ENCODE results near the gene OR4N5.

The OR4N5 gene

GRCh38 chr14:20194101-20194500 lies 55.5 kb downstream of the OR4N5 start:
- TF ChIP-seq CTCF (IDR thresholded peaks at IDR 0.05; ENCODE audit: low read depth, low read length, missing control alignments), result no peak
- no peak for DNase-seq (ENCODE audit: extremely low read depth, low read depth)
- H3K4me3 ChIP-seq (replicated peaks; ENCODE audit: low read depth, low read length), result no peak overlapping the region

Data from HFF-Myc (cell line).